Measurements from ENCODE around the gene CYP27C1. TPM values are rescaled to one million over a fixed set of nuclear protein-coding genes. Genes with fewer than 3 reads are reported as not detected.
"Not testable (repeated sequence)": the region's sequence is repeated elsewhere in the genome, so short reads cannot be mapped to it uniquely, and the experiment has no call there.

Gene CYP27C1
- total and polyA plus RNA-seq, 2 donors from 2014 or later = 0.35 TPM; not detected in 1

DNA sequence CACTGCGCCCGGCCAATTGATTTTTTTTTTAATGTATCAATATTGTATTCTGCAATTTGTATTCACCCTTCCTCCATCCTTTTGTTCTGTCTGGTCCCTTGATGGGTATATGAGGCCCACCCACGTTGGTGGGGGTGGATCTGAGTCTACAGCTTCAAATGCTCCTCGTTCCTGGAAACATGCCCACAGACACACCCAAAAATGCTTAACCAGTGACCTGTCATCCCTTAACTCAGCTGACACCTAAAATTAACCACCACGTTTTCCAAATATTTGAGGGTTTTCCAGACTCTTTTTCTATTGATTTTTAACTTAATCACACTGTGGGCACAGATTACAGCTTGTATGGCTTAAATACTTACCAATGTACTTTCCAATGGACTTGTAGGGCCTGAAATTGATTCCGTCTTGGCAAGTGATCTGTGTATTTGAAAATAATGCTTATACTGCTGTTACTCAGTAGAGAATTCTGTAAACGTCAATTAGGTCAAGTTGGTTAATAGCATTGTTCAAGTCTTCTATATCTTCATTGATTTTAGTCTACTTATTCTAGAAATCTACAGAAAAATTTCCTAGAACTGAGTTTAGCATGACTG is 34.4 kb upstream of the CYP27C1 start:
- H3K9me3 ChIP-seq (ENCODE audit: control insufficient read depth in 2 of 3, insufficient read depth in 1 of 3, low read length in 3 of 3) = no peaks in the 10 kb centered on the region
- H3K36me3 ChIP-seq (ENCODE audit: control insufficient read depth in 2 of 3, insufficient read depth in 3 of 3, low read length in 3 of 3) = peaks cover 3 to 10% (median 10%) of the 10 kb centered on the region in 3 donors
- no peaks in the 10 kb centered on the region for H3K27me3 ChIP-seq (ENCODE audit: control insufficient read depth, insufficient read depth, low read length)
- no peak for FAIRE-seq
- no peak overlapping the region for H3K4me3 ChIP-seq (ENCODE audit: low read length in 3 of 3)
- H3K4me1 ChIP-seq (ENCODE audit: control insufficient read depth in 2 of 3, insufficient read depth in 2 of 3, low read depth in 1 of 3, low read length in 3 of 3) = no peaks in the 10 kb centered on the region
- no peak for DNase-seq
- intact Hi-C loops (cut with DNase I) = no loop called here
- no peak overlapping the region for H3K27ac ChIP-seq (ENCODE audit: low read depth in 2 of 2, low read length in 2 of 2)
- no peak overlapping the region for H3K9ac ChIP-seq (ENCODE audit: low read length in 3 of 3)
- TF ChIP-seq CTCF (IDR thresholded peaks at IDR 0.05; ENCODE audit: borderline replicate concordance, extremely low read depth, insufficient read depth) = no peak

DNA sequence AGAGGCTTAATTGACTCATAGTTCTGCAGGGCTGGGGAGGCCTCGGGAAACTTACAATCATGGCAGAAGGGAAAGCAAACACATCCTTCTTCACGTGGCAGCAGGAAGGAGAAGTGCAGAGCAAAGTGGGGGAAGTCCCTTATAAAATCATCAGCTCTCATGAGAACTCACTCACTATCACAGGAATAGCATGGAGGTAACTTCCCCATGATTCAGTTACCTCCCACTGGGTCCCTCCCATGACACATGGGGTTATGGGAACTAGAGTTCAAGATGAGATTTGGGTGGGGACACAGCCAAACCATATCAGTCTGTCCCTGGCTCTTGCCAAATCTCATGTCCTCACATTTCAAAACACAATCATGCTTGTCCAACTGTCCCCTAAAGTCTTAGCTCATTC is 21.1 kb upstream of the CYP27C1 start:
- H3K36me3 ChIP-seq (ENCODE audit: control insufficient read depth in 2 of 3, insufficient read depth in 3 of 3, low read length in 3 of 3); H3K9me3 ChIP-seq (ENCODE audit: control insufficient read depth in 2 of 3, insufficient read depth in 1 of 3, low read length in 3 of 3); H3K4me3 ChIP-seq (ENCODE audit: low read length in 3 of 3); H3K27ac ChIP-seq (ENCODE audit: low read depth in 2 of 2, low read length in 2 of 2); H3K9ac ChIP-seq (ENCODE audit: low read length in 3 of 3); FAIRE-seq; H3K27me3 ChIP-seq (ENCODE audit: control insufficient read depth, insufficient read depth, low read length); DNase-seq; H3K4me1 ChIP-seq (ENCODE audit: control insufficient read depth in 2 of 3, insufficient read depth in 2 of 3, low read depth in 1 of 3, low read length in 3 of 3); intact Hi-C loops (cut with DNase I): not testable (repeated sequence)

DNA sequence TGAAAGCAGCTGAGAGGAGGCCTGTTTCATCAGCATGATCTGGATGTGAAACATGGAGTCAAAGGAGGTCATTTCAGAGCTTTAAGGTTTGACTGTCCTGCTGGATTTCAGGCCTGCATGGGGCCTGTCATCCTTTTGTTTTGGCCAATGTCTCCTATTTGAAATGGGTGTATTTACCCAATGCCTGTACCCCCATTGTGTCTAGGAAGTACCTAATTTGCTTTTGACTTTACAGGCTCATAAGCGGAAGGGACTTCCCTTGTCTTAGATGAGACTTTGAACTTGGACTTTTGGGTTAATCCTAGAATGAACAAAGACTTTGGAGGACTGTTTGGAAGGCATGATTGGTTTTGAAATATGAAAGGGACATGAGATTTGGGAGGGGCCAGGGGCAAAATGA is 19.3 kb upstream of the CYP27C1 start:
- no peaks in the 10 kb centered on the region for H3K9me3 ChIP-seq (ENCODE audit: control insufficient read depth in 2 of 3, insufficient read depth in 1 of 3, low read length in 3 of 3)
- no peaks in the 10 kb centered on the region for H3K36me3 ChIP-seq (ENCODE audit: control insufficient read depth in 2 of 3, insufficient read depth in 3 of 3, low read length in 3 of 3)
- no peak for TF ChIP-seq CTCF (IDR thresholded peaks at IDR 0.05; ENCODE audit: borderline replicate concordance, extremely low read depth, insufficient read depth)
- intact Hi-C loops (cut with DNase I) = no loop called here
- H3K27ac ChIP-seq (ENCODE audit: low read depth in 2 of 2, low read length in 2 of 2) = no peak overlapping the region
- DNase-seq (no peak), FAIRE-seq (no peak)
- no peak overlapping the region for H3K4me3 ChIP-seq (ENCODE audit: low read length in 3 of 3)
- no peaks in the 10 kb centered on the region for H3K27me3 ChIP-seq (ENCODE audit: control insufficient read depth, insufficient read depth, low read length)
- H3K9ac ChIP-seq (ENCODE audit: low read length in 3 of 3) = no peak overlapping the region
- H3K4me1 ChIP-seq (ENCODE audit: control insufficient read depth in 2 of 3, insufficient read depth in 2 of 3, low read depth in 1 of 3, low read length in 3 of 3) = no peaks in the 10 kb centered on the region

DNA sequence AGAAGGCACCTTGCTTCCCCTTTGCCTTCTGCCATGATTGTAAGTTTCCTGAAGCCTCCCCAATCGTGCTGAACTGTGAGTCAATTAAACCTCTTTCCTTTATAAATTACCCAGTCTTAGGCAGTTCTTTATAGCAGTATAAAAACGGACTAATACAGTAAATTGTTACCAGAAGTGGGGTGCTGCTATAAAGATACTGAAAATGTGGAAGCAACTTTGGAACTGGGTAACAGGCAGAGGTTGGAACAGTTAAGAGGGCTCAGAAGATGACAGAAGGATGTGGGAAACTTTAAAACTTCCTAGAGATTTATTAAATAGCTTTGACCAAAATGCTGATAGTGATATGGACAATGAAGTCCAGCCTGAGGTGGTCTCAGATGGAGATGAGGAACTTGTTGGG is 17.7 kb upstream of the CYP27C1 start:
- DNase-seq; H3K9me3 ChIP-seq (ENCODE audit: control insufficient read depth in 2 of 3, insufficient read depth in 1 of 3, low read length in 3 of 3); H3K36me3 ChIP-seq (ENCODE audit: control insufficient read depth in 2 of 3, insufficient read depth in 3 of 3, low read length in 3 of 3); H3K4me1 ChIP-seq (ENCODE audit: control insufficient read depth in 2 of 3, insufficient read depth in 2 of 3, low read depth in 1 of 3, low read length in 3 of 3); H3K27ac ChIP-seq (ENCODE audit: low read depth in 2 of 2, low read length in 2 of 2); H3K4me3 ChIP-seq (ENCODE audit: low read length in 3 of 3); H3K9ac ChIP-seq (ENCODE audit: low read length in 3 of 3); intact Hi-C loops (cut with DNase I); FAIRE-seq; H3K27me3 ChIP-seq (ENCODE audit: control insufficient read depth, insufficient read depth, low read length): not testable (repeated sequence)

Measured in kidney (tissue), 14 donors.